Measurements from ENCODE around the gene LPAR1.

LPAR1 gene

GRCh38 chr9:110912419-110913291, 125.6 kb downstream of the LPAR1 start:
- no peak for DNase-seq

GRCh38 chr9:110911659-110912418, 126.4 kb downstream of the LPAR1 start:
- DNase-seq, result no peak

- no peak for DNase-seq
Measured at GRCh38 chr9:110908894-110909293, 129.4 kb downstream of the LPAR1 start.

- no peak for DNase-seq
Measured at GRCh38 chr9:110900917-110901316, 137.4 kb downstream of the LPAR1 start.

GRCh38 chr9:110900456-110900855, 137.8 kb downstream of the LPAR1 start:
- DNase-seq, result no peak

GRCh38 chr9:110898866-110899265, 139.4 kb downstream of the LPAR1 start:
- no peak for DNase-seq

GRCh38 chr9:110898358-110898757, 139.9 kb downstream of the LPAR1 start:
- no peak for DNase-seq

- DNase-seq, result no peak
Measured at GRCh38 chr9:110897943-110898342, 140.3 kb downstream of the LPAR1 start.

- no peak for DNase-seq
Measured at GRCh38 chr9:110895147-110895905, 142.9 kb downstream of the LPAR1 start.

- DNase-seq, result no peak
Measured at GRCh38 chr9:110894731-110895130, 143.5 kb downstream of the LPAR1 start.

GRCh38 chr9:110892689-110893088, 145.6 kb downstream of the LPAR1 start:
- DNase-seq, result no peak

GRCh38 chr9:110891760-110892159, 146.5 kb downstream of the LPAR1 start:
- DNase-seq, result no peak

GRCh38 chr9:110890416-110890815, 147.9 kb downstream of the LPAR1 start:
- no peak for DNase-seq

- no peak for DNase-seq
Measured at GRCh38 chr9:110887276-110887675, 151.0 kb downstream of the LPAR1 start.

GRCh38 chr9:110886832-110887231, 151.4 kb downstream of the LPAR1 start:
- DNase-seq, result no peak

- DNase-seq, result no peak
Measured at GRCh38 chr9:110880189-110880588, 158.1 kb downstream of the LPAR1 start.

GRCh38 chr9:110877374-110877773, 160.9 kb downstream of the LPAR1 start:
- DNase-seq, result no peak

GRCh38 chr9:110876929-110877328, 161.3 kb downstream of the LPAR1 start:
- DNase-seq, result no peak

GRCh38 chr9:110874963-110875674, 163.2 kb downstream of the LPAR1 start:
- DNase-seq, result no peak

GRCh38 chr9:110872920-110873319, 165.3 kb downstream of the LPAR1 start:
- no peak for DNase-seq

- DNase-seq, result no peak
Measured at GRCh38 chr9:110871736-110872135, 166.5 kb downstream of the LPAR1 start.

GRCh38 chr9:110869931-110870330, 168.3 kb downstream of the LPAR1 start:
- no peak for DNase-seq

GRCh38 chr9:110864011-110864410, 174.3 kb downstream of the LPAR1 start:
- DNase-seq, result no peak

All from T-helper 9 cell (primary cell).